Measurements from ENCODE around the gene INPP5A.

INPP5A gene

DNA sequence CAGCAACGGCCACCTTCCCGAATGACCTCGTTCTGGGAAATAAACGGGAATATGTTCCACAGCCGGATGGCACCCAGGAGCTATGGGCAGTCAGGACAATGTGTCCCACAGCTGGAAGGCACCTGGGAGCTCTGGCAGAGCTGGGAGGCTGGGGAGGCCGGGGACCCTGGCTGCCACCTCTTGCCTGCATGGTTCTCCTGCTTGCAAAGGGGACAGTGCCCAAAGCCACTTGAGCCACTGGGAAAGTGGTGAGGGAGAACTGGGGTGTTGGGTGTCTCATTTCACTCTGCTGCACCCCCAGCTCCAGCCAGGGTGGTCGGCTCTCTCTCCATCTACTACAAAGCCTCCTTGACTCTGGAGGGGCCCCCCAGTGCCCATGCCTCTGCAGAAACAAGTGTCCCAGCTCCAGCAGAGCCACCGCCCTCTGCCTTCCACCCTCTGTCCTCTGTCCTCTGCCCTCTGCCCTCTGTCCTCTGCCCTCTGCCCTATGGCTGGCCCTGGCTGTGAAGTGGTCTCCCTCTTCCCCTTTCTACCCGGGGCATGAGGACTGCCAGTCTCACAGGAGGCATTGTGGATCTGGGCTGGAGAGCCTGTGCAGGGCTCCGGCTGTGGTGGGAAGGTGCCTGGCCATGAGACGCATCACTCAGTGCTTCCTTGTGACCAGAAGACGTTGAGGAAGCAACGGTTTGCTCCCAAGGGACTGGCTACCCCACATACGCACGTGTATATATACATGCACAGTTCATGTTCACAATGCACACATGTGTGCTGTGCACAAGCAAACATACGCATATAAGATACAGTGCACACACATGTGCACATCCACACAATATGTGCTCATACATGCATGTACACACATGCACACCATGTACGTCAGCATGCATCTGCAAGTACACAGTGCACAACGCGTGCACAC is 21.5 kb upstream of the INPP5A start:
- ChIA-PET CTCF (interaction anchor here (1.4 kb wide), 1 partner anchor 14 kb away, joined by 3 read pairs; no protein-coding TSS in a partner anchor), POLR2A (no interaction called here)
- no peak for DNase-seq (ENCODE audit: extremely low spot score)
- TF ChIP-seq, protein P1, sequence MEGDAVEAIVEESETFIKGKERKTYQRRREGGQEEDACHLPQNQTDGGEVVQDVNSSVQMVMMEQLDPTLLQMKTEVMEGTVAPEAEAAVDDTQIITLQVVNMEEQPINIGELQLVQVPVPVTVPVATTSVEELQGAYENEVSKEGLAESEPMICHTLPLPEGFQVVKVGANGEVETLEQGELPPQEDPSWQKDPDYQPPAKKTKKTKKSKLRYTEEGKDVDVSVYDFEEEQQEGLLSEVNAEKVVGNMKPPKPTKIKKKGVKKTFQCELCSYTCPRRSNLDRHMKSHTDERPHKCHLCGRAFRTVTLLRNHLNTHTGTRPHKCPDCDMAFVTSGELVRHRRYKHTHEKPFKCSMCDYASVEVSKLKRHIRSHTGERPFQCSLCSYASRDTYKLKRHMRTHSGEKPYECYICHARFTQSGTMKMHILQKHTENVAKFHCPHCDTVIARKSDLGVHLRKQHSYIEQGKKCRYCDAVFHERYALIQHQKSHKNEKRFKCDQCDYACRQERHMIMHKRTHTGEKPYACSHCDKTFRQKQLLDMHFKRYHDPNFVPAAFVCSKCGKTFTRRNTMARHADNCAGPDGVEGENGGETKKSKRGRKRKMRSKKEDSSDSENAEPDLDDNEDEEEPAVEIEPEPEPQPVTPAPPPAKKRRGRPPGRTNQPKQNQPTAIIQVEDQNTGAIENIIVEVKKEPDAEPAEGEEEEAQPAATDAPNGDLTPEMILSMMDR (IDR thresholded peaks at IDR 0.05; ENCODE audit: control extremely low read depth, extremely low read depth, low read depth, missing control alignments) = no peak

DNA sequence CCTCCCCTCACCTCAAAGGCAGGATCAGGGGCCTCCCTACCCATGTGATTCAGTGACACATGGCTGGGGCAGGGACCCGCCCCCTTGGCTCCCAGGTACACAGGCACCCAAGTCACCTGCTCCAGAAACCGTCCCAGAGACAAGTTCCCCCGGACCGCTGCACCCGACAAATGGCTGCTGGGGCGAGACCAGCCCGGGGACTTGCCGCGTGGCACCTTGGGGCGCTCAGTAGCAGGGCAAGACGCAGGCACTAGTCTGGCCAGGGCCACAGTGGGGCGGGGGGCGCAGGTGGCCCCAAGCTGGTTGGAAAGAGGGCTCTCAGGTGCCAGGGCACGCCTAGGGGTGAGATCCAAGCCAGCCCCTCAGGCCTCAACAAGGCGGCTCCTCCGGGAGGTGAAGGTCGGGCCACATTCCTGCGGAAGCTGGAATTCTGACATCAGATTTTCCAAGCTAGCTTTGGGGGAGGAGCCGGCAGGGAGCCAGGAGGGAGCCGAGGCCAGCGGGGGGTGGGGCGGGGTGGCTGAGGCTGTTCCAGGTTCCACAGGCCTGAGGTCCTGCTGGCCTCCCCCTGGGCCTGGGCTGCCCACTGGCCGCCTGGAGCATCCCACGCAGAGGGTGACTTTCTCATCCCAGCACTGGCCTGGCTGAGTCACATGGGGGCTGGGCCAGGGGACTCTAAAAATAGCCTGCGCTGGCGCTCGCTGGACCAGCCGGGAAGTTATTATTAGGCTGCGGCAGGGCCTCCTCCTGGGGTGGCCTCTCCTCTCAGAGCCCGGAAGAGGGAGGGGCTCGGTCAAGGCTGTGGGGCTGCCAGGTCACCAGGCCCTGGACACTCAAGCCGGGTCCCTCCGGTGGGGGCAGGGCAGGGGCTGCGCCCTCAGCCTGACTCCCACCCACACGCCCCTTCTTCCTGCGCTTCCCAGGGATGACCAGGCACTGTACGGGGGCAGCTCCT is 20.5 kb upstream of the INPP5A start:
- no peak for DNase-seq (ENCODE audit: extremely low spot score)
- CTCF ChIA-PET = no interaction called here
- POLR2A ChIA-PET = no interaction called here

DNA sequence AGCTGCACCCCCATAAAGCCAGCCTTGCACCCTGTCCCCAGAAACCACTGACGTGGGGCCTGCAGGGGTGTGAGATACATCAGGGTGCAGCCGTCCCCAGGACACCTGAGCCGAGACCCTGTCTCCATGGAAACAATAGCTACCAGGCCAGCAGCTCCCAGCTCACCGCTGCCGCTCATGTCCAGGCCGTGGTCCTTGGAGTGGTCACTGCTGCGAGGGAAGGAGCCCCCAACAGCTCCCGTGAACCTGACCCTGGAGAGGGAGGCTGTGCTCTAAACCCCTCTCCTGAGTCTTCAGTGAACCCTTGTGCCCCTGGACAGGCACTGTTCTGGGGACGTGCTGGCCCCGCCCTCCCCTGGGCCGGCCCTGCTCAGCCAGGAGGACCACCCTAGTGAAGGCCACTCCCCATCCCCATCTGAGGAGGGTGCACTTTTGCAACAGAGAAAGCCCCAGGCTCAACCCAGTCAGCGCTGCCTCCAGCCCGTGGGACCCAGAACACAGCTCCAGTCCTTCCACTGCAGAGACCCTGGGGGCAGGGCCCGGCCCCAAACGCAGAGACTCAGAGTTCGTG is 19.6 kb upstream of the INPP5A start:
- TF ChIP-seq, protein P1 (IDR thresholded peaks at IDR 0.05; ENCODE audit: control extremely low read depth, extremely low read depth, low read depth, missing control alignments) = no peak
- ChIA-PET POLR2A (no interaction called here), CTCF (interaction anchor here (1.1 kb wide), 1 partner anchor 15 kb away, joined by 3 read pairs; no protein-coding TSS in a partner anchor)
- no peak for DNase-seq (ENCODE audit: extremely low spot score)

More for the DNA sequence above, 20.5 kb upstream of the INPP5A start:
- TF ChIP-seq, protein P1 (IDR thresholded peaks at IDR 0.05; ENCODE audit: control extremely low read depth, extremely low read depth, low read depth, missing control alignments) = no peak

DNA sequence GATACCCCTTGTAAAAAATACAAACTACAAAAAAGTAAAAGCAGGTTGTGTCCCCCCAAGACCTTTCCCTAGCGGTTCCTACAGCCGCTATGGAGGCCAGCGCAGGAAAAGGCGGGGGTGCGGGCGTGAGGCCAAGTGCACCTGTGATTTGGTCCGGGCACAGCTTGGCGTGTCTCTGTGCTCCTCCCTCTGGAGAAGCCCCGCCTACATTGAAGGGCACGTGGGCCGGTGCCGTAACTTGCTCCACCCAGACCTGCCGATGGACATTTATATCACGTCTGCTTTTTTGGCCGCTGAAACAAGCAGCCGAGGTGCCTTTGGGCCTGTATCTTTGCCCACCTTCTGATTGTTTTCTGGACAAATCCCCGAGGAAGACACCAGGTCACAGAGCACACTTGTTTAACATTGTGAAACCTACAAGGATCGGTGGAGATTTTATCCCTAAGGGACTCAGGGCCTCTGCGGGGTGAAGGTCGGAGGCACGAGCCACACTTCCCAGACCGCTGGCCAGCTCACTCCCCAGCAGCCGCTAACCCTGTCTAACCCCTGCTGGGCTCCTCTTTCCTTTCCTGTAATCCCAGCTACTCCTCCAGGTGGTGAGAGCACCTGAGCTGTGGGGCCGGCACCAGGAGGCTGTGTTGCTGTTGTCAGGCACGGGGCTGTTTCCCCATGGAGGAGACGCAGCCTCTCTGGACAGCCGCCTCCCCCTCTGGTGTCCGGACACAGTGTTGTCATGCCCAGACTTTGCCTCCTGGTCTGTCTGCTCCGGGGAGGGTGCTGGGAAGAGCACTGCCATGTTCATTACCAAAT is 18.8 kb upstream of the INPP5A start:
- TF ChIP-seq, protein P1 (IDR thresholded peaks at IDR 0.05; ENCODE audit: control extremely low read depth, extremely low read depth, low read depth, missing control alignments) = no peak
- POLR2A ChIA-PET = no interaction called here
- no peak for DNase-seq (ENCODE audit: extremely low spot score)
- CTCF ChIA-PET = interaction anchor here (1.1 kb wide), 1 partner anchor 14 kb away, joined by 3 read pairs; no protein-coding TSS in a partner anchor

DNA sequence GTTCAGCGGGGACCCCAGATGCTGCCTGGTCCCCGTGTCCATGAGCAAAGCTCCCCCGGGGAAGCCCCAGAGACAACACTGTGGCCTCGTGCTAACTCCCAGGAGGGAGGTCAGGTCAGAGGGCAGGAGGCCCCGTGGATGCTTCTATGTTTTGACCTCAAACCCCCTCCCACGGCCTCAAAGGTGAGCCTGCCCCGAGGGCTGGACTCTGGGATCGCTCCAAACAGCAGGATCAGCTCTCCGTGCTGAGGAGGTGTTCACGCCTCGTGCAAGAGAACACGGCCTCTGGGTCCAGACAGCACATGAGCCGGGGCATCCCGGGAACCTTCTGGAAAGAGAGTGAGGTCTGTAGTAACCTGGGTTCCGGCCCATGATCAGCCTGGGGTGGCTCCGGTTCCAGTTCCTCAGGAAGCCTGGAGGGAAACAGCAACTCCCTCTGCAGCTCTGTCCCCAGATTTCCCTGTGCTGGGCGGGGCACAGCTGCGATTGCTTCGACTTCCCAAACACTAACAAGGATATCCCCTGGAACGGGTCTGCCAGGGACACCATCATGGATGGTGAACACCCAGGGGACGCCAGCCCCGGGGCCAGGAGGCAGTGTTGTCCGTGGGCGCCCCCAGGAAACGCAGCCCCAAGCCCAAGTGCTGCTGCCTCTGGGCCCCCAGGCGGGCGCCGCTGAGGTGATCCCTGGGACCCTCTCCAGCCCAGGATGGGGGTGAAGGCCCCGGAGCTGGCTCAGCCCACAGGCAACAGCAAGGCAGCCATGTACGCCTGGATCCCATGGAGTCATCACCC is 18.0 kb upstream of the INPP5A start:
- ChIA-PET POLR2A (no interaction called here), CTCF (no interaction called here)
- DNase-seq (ENCODE audit: extremely low spot score) = no peak
- TF ChIP-seq, protein P1 (IDR thresholded peaks at IDR 0.05; ENCODE audit: control extremely low read depth, extremely low read depth, low read depth, missing control alignments) = no peak

Measured in GM10248 (cell line).